ENCODE results near the gene RAB7A. TPM values are rescaled to one million over a fixed set of nuclear protein-coding genes. Genes with fewer than 3 reads are reported as not detected.

The RAB7A gene
- total and polyA plus RNA-seq, 7 donors: 206 to 410 (median 316) TPM

- H3K4me1 ChIP-seq: no peaks in the 10 kb centered on the region
- no peak overlapping the region for H3K27ac ChIP-seq
- H3K9me3 ChIP-seq: peaks cover 12% of the 10 kb centered on the region
- no peak overlapping the region for H3K4me3 ChIP-seq
- DNase-seq: no peak
- 37 to 66% (median 50%) methylated on average over 4 of the region's 4 CpGs for WGBS, 3 donors
- intact Hi-C loops (cut with DNase I): no loop called here
- TF ChIP-seq CTCF (IDR thresholded peaks at IDR 0.05): no peak
- no peaks in the 10 kb centered on the region for H3K27me3 ChIP-seq (ENCODE audit: insufficient read depth in 3 of 3, low read length in 2 of 3)
- peak; percentile 48 to 91 (median 74) for ATAC-seq
- no peaks in the 10 kb centered on the region for H3K36me3 ChIP-seq (ENCODE audit: insufficient read depth in 1 of 2, low read depth in 1 of 2)
Observed at GRCh38 chr3:128855569-128855968, 129.6 kb downstream of the RAB7A start.

GRCh38 chr3:128858167-128858566 lies 132.2 kb downstream of the RAB7A start:
- no peaks in the 10 kb centered on the region for H3K36me3 ChIP-seq (ENCODE audit: insufficient read depth in 1 of 2, low read depth in 1 of 2)
- TF ChIP-seq CTCF (IDR thresholded peaks at IDR 0.05): no peak
- 88 to 90% (median 90%) methylated on average over 3 of the region's 3 CpGs for WGBS, 3 donors
- no peak overlapping the region for H3K4me3 ChIP-seq
- no peak overlapping the region for H3K27ac ChIP-seq
- H3K4me1 ChIP-seq: no peaks in the 10 kb centered on the region
- H3K27me3 ChIP-seq (ENCODE audit: insufficient read depth in 3 of 3, low read length in 2 of 3): no peaks in the 10 kb centered on the region
- DNase-seq (no peak), ATAC-seq (peak in 2 of 4 donors; percentile 47 to 64)
- H3K9me3 ChIP-seq: peaks cover 12% of the 10 kb centered on the region
- intact Hi-C loops (cut with DNase I): no loop called here

GRCh38 chr3:128859630-128860029 lies 133.6 kb downstream of the RAB7A start:
- Histone ChIP-seq H3K27me3 (ENCODE audit: insufficient read depth in 3 of 3, low read length in 2 of 3) (no peaks in the 10 kb centered on the region), H3K9me3 (peaks cover 12% of the 10 kb centered on the region), H3K27ac (no peak overlapping the region), H3K4me3 (no peak overlapping the region), H3K36me3 (ENCODE audit: insufficient read depth in 1 of 2, low read depth in 1 of 2) (no peaks in the 10 kb centered on the region), H3K4me1 (no peaks in the 10 kb centered on the region)
- no peak for DNase-seq
- WGBS, 3 donors: 91 to 93% (median 91%) methylated on average over 6 of the region's 6 CpGs
- intact Hi-C loops (cut with DNase I): no loop called here
- no peak for TF ChIP-seq CTCF (IDR thresholded peaks at IDR 0.05)
- ATAC-seq: no peak

- Histone ChIP-seq H3K36me3 (ENCODE audit: insufficient read depth in 1 of 2, low read depth in 1 of 2) (no peaks in the 10 kb centered on the region), H3K4me1 (no peaks in the 10 kb centered on the region), H3K27ac (no peak overlapping the region), H3K4me3 (no peak overlapping the region), H3K27me3 (ENCODE audit: insufficient read depth in 3 of 3, low read length in 2 of 3) (no peaks in the 10 kb centered on the region), H3K9me3 (peaks cover 12% of the 10 kb centered on the region)
- intact Hi-C loops (cut with DNase I): no loop called here
- ATAC-seq (no peak), DNase-seq (no peak)
- no peak for TF ChIP-seq CTCF (IDR thresholded peaks at IDR 0.05)
- 77 to 92% (median 89%) methylated on average over 6 of the region's 6 CpGs for WGBS, 3 donors
Observed at GRCh38 chr3:128861491-128861890, 135.5 kb downstream of the RAB7A start.

- ATAC-seq: peak in 2 of 4 donors; percentile 52 to 56
- Histone ChIP-seq H3K27ac (no peak overlapping the region), H3K36me3 (ENCODE audit: insufficient read depth in 1 of 2, low read depth in 1 of 2) (no peaks in the 10 kb centered on the region), H3K27me3 (ENCODE audit: insufficient read depth in 3 of 3, low read length in 2 of 3) (no peaks in the 10 kb centered on the region), H3K4me3 (no peak overlapping the region), H3K4me1 (no peaks in the 10 kb centered on the region), H3K9me3 (peaks cover 12% of the 10 kb centered on the region)
- no peak for TF ChIP-seq CTCF (IDR thresholded peaks at IDR 0.05)
- no peak for DNase-seq
- intact Hi-C loops (cut with DNase I): no loop called here
- 47 to 58% (median 50%) methylated on average over 3 of the region's 3 CpGs for WGBS, 3 donors
Observed at GRCh38 chr3:128863560-128863959, 137.6 kb downstream of the RAB7A start.

Measured in psoas muscle (tissue), 8 donors.